HCT116 (cell line): ENCODE data around the gene EME1. TPM values are rescaled to one million over a fixed set of nuclear protein-coding genes. Genes with fewer than 3 reads are reported as not detected.

Experiments
- ATAC-seq: fragments of 200-7000 bp; cut with Tn5 transposase; 2 replicates; pipeline ENCODE4 v1.9.1; 2020; ENCODE audit warnings: mild to moderate bottlenecking, moderate library complexity
- BruUV-seq: library from RNA; stranded (reverse); fragments of 400-500 nt; replicated peaks from 2 replicates; lab custom pipeline; 2021; lab: Mats Ljungman, UMichigan
- CTCF ChIA-PET: fragments of 300-600 bp; sonication (Branson Sonifier 250); formaldehyde crosslinking; loops from one replicate; lab custom pipeline; 2021; ENCODE audit warnings: antibody characterized with exemption; lab: Charles Lee
- POLR2A ChIA-PET: fragments of 300-600, 350-600 bp; sonication (Branson Sonifier 250); formaldehyde crosslinking; loops from one replicate; lab custom pipeline; 2021; ENCODE audit warnings: antibody characterized with exemption; lab: Charles Lee
- RAD21 ChIA-PET, 2 experiments: fragments of 300-600 bp; sonication (Branson Sonifier 250); formaldehyde crosslinking; loops; one replicate each; lab custom pipeline; 2023; ENCODE audit warnings: low total read pairs in 2 of 2; ENCODE audit not compliant: uncharacterized antibody in 2 of 2, unreplicated experiment in 2 of 2, low non-redundant PET in 1 of 2; lab: Charles Lee
- DNase-seq: peaks from one replicate; pipeline ENCODE4 v3.0.0-alpha.2; 2010; ENCODE audit warnings: low read depth, low spot score
- H2AFZ ChIP-seq: fragments of 200-600 bp; shearing (Covaris generic), sonication (generic); 2 replicates; pipeline ENCODE4 v1.6.1; 2017; ENCODE audit warnings: low read depth, mixed run types, mixed read lengths, antibody characterized with exemption, low read length; ENCODE audit not compliant: poor library complexity, severe bottlenecking
- H3K27ac ChIP-seq: 2 replicates; pipeline ENCODE4 v1.5.1; 2012; ENCODE audit warnings: low read depth, low read length
- H3K27me3 ChIP-seq: fragments of 200-600 bp; sonication (generic); 2 replicates; pipeline ENCODE4 v1.6.1; 2016; ENCODE audit warnings: mixed run types, low read length, mixed read lengths; ENCODE audit not compliant: insufficient read depth
- H3K36me3 ChIP-seq, 2 experiments: fragments of 200-500 bp in 1 of 2; fragments of 200-600 bp in 1 of 2; sonication (Bioruptor generic) in 1 of 2; sonication (generic) in 1 of 2; 2 replicates each; pipeline versions ENCODE4 v1.5.1 to v1.6.1; 2014 to 2016; ENCODE audit warnings: low read length in 2 of 2, inconsistent platforms in 1 of 2, mixed read lengths in 1 of 2, mixed run types in 1 of 2; ENCODE audit not compliant: insufficient read depth in 2 of 2, control insufficient read depth in 1 of 2
- H3K4me1 ChIP-seq, 2 experiments: fragments of 200-600 bp in 1 of 2; sonication (generic) in 1 of 2; 2 replicates each; pipeline versions ENCODE4 v1.5.1 to v1.6.1; 2012 to 2017; ENCODE audit warnings: low read length in 2 of 2, inconsistent platforms in 1 of 2, mild to moderate bottlenecking in 1 of 2, mixed read lengths in 1 of 2, mixed run types in 1 of 2, moderate library complexity in 1 of 2; ENCODE audit not compliant: insufficient read depth in 2 of 2, control insufficient read depth in 1 of 2
- H3K4me2 ChIP-seq: fragments of 200-600 bp; sonication (generic); 2 replicates; pipeline ENCODE4 v1.6.1; 2017; ENCODE audit warnings: mixed run types, low read length, mixed read lengths
- H3K4me3 ChIP-seq, 2 experiments: fragments of 200-600 bp in 1 of 2; sonication (generic) in 1 of 2; replicated peaks in 1 of 2; 2 replicates each; pipeline ENCODE4 v1.5.1; 2011 to 2016; ENCODE audit warnings: low read length in 2 of 2, control low read depth in 1 of 2, low read depth in 1 of 2, mild to moderate bottlenecking in 1 of 2, mixed read lengths in 1 of 2, mixed run types in 1 of 2
- H3K79me2 ChIP-seq: fragments of 200-600 bp; sonication (generic); 2 replicates; pipeline ENCODE4 v1.6.1; 2017; ENCODE audit warnings: mild to moderate bottlenecking, mixed run types, low read length, moderate library complexity, mixed read lengths; ENCODE audit not compliant: insufficient read depth
- H3K9ac ChIP-seq: fragments of 200-600 bp; sonication (generic); 2 replicates; pipeline ENCODE4 v1.6.1; 2016; ENCODE audit warnings: low read length, mixed read lengths
- H3K9me2 ChIP-seq: fragments of 200-600 bp; sonication (generic), shearing (Covaris generic); 2 replicates; pipeline ENCODE4 v1.6.1; 2017; ENCODE audit warnings: mixed run types, mild to moderate bottlenecking, moderate library complexity; ENCODE audit not compliant: insufficient read depth
- H3K9me3 ChIP-seq, 2 experiments: fragments of 200-500 bp in 1 of 2; fragments of 200-600 bp in 1 of 2; sonication (Bioruptor generic) in 1 of 2; sonication (generic) in 1 of 2; 2 replicates each; pipeline ENCODE4 v1.6.1; 2014 to 2017; ENCODE audit warnings: low read length in 2 of 2, mixed read lengths in 2 of 2, inconsistent platforms in 1 of 2, low read depth in 1 of 2, mild to moderate bottlenecking in 1 of 2, mixed run types in 1 of 2, moderate library complexity in 1 of 2; ENCODE audit not compliant: control insufficient read depth in 1 of 2, insufficient read depth in 1 of 2
- H4K20me1 ChIP-seq: fragments of 200-600 bp; sonication (generic), shearing (Covaris generic); 2 replicates; pipeline ENCODE4 v1.6.1; 2017; ENCODE audit warnings: mixed run types, mild to moderate bottlenecking, moderate library complexity; ENCODE audit not compliant: insufficient read depth
- ATF3 ChIP-seq: IDR thresholded peaks from 2 replicates; pipeline ENCODE4 v1.6.1; 2012
- CEBPB ChIP-seq: IDR thresholded peaks from 2 replicates; pipeline ENCODE4 v1.6.1; 2012; ENCODE audit warnings: low read depth
- CTCF ChIP-seq, 3 experiments: fragments of 200-600 bp in 1 of 3; sonication (generic) in 1 of 3; IDR thresholded peaks in 2 of 3; conservative IDR thresholded peaks in 1 of 3; 2 replicates each; pipeline ENCODE4 v1.5.1; 2012 to 2017; ENCODE audit warnings: low read depth in 2 of 3, low read length in 2 of 3, antibody characterized with exemption in 1 of 3, borderline replicate concordance in 1 of 3, control low read depth in 1 of 3, mild to moderate bottlenecking in 1 of 3, mixed read lengths in 1 of 3, mixed run types in 1 of 3, moderate library complexity in 1 of 3; ENCODE audit not compliant: insufficient read depth in 1 of 3
- EGR1 ChIP-seq: IDR thresholded peaks from 2 replicates; pipeline ENCODE4 v1.6.1; 2012; ENCODE audit warnings: low read depth
- EZH2 ChIP-seq: fragments of 200-600 bp; sonication (generic); IDR thresholded peaks from 2 replicates; pipeline ENCODE4 v1.6.1; 2017; ENCODE audit warnings: antibody characterized with exemption, mixed run types
- EZH2phosphoT487 ChIP-seq: fragments of 200-600 bp; IDR thresholded peaks from 2 replicates; pipeline ENCODE4 v1.6.1; 2018; ENCODE audit warnings: antibody characterized with exemption, borderline replicate concordance
- FOSL1 ChIP-seq: IDR thresholded peaks from 2 replicates; pipeline ENCODE4 v1.6.1; 2012; ENCODE audit warnings: low read depth
- JUND ChIP-seq: IDR thresholded peaks from 2 replicates; pipeline ENCODE4 v1.6.1; 2012
- MAX ChIP-seq: IDR thresholded peaks from 2 replicates; pipeline ENCODE4 v1.6.1; 2012
- POLR2A ChIP-seq: IDR thresholded peaks from 2 replicates; pipeline ENCODE4 v1.7.0; 2011; ENCODE audit warnings: borderline replicate concordance; ENCODE audit not compliant: insufficient read depth, insufficient read length; ENCODE audit errors: extremely low read depth
- SIN3A ChIP-seq: IDR thresholded peaks from 2 replicates; pipeline ENCODE4 v1.6.1; 2012; ENCODE audit warnings: low read depth
- SP1 ChIP-seq: IDR thresholded peaks from 2 replicates; pipeline ENCODE4 v1.6.1; 2012; ENCODE audit warnings: low read depth
- SRF ChIP-seq: IDR thresholded peaks from 2 replicates; pipeline ENCODE4 v1.6.1; 2012; ENCODE audit warnings: low read depth
- TCF7L2 ChIP-seq: IDR thresholded peaks from 2 replicates; pipeline ENCODE4 v1.7.0; 2011; ENCODE audit warnings: borderline replicate concordance, inconsistent platforms; ENCODE audit not compliant: insufficient read depth, insufficient read length; ENCODE audit errors: extremely low read depth
- ZBTB33 ChIP-seq: IDR thresholded peaks from 2 replicates; pipeline ENCODE4 v1.6.1; 2011; ENCODE audit warnings: mild to moderate bottlenecking, low read length, moderate library complexity; ENCODE audit not compliant: insufficient replicate concordance; ENCODE audit errors: extremely low read depth
- ZFX ChIP-seq: fragments of 450-650 bp; IDR thresholded peaks from 2 replicates; pipeline ENCODE4 v1.6.1; 2017
- intact Hi-C: fragments of 100-400 bp; cut with micrococcal nuclease; formaldehyde crosslinking; loops from 2 replicates; pipeline ENCODE4 v1.10.0; 2022
- total RNA-seq: library from RNA; stranded (reverse); gene quantifications from one replicate; pipeline ENCODE4 v1.2.1, GENCODE V29; 2021; ENCODE audit not compliant: unreplicated experiment

The EME1 gene
- total RNA-seq, 1 experiment from 2014 or later = 31.8 TPM

- TF ChIP-seq CTCF (IDR thresholded peaks at IDR 0.05 in 2 of 3, conservative IDR thresholded peaks at IDR 0.05 in 1 of 3; ENCODE audit: borderline replicate concordance in 1 of 3, insufficient read depth in 1 of 3, low read depth in 2 of 3, low read length in 2 of 3) (peak; percentile 83 to 99 (median 94)), SIN3A (peak; percentile 100), TCF7L2 (peak; percentile 68), ATF3 (no peak), EZH2 (no peak)
Observed at GRCh38 chr17:50397111-50397918, 24.3 kb downstream of the EME1 start, which contains the start of gene LRRC59 (continued).

GRCh38 chr17:50397919-50398285, 24.9 kb downstream of the EME1 start:
- H3K27me3 ChIP-seq = no peaks in the 10 kb centered on the region
- H3K9me2 ChIP-seq = no peaks in the 10 kb centered on the region
- ChIA-PET RAD21 (no interaction called here), POLR2A (interaction anchor here (0.9 to 2.5 kb wide), 11 partner anchors 9 to 241 kb away, joined by 3 to 14 read pairs (median 4); partner anchors contain the start of genes ACSF2, EME1 and MRPL27), CTCF (interaction anchor here (0.5 to 2.6 kb wide), 25 partner anchors 9 to 753 kb away, joined by 3 to 20 read pairs (median 4); partner anchors contain the start of genes ACSF2, RSAD1 and XYLT2)
- H3K36me3 ChIP-seq = peaks cover 22 to 26% of the 10 kb centered on the region in 2 experiments
- no TSS peak for BruUV-seq
- peak overlapping the region; percentile 95 for H3K4me3 ChIP-seq
- H3K9ac ChIP-seq = peak overlapping the region; percentile 98
- intact Hi-C loops = loop anchor here (1.0 kb wide), 1 partner anchor 80 kb away; the partner anchor contains the start of gene RSAD1
- peaks cover 7% of the 10 kb centered on the region; the same call in 1 of the 2 replicates for H4K20me1 ChIP-seq
- H3K79me2 ChIP-seq = peaks cover 44% of the 10 kb centered on the region
- H3K4me1 ChIP-seq = peaks cover 7 to 27% of the 10 kb centered on the region in 2 experiments
- H2AFZ ChIP-seq = peak overlapping the region; percentile 68
- H3K4me2 ChIP-seq = peak overlapping the region; percentile 84
- H3K9me3 ChIP-seq = no peaks in the 10 kb centered on the region
- peak; percentile 5; the same call in 1 of the 2 replicates for ATAC-seq
- DNase-seq = no peak
- no peak overlapping the region; the same call in 1 of the 2 replicates for H3K27ac ChIP-seq
- TF ChIP-seq EZH2 = no peak
- no peak for TF ChIP-seq ZBTB33
- TF ChIP-seq JUND = no peak
- TF ChIP-seq EGR1 = no peak
- no peak for TF ChIP-seq POLR2A
- no peak for TF ChIP-seq ZFX
- no peak for TF ChIP-seq FOSL1
- no peak for TF ChIP-seq SP1
- no peak for TF ChIP-seq EZH2phosphoT487
- no peak for TF ChIP-seq SIN3A
- TF ChIP-seq CTCF (IDR thresholded peaks at IDR 0.05 in 2 of 3, conservative IDR thresholded peaks at IDR 0.05 in 1 of 3; ENCODE audit: borderline replicate concordance in 1 of 3, insufficient read depth in 1 of 3, low read depth in 2 of 3, low read length in 2 of 3) = no peak
- no peak for TF ChIP-seq SRF
- no peak for TF ChIP-seq TCF7L2
- no peak for TF ChIP-seq MAX
- no peak for TF ChIP-seq CEBPB
